ENCODE results near the gene NOL4L.

NOL4L gene

GRCh38 chr20:32421290-32421689 is 163.8 kb downstream of the NOL4L start:
- DNase-seq (ENCODE audit: low read depth), result no peak

- DNase-seq (ENCODE audit: low read depth), result no peak
Measured at GRCh38 chr20:32418376-32418775, 166.8 kb downstream of the NOL4L start.

DNA sequence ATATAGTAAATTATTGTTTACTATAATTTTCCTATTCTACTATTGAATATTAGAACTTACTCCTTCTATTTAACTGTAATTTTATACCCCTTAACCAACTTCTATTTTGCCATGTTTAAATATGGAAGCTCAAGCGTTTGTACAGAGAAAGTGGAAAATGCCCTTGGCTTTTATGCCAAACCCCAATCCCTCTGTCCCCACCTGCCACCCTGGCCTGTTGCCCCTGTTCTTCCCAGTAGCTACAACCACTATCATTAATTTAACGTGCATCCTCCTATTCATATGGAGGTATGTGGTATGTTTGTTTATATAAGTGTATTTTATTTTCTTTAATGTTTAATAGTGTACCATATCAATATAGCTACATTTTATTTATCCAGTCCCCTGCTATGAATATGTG is 168.9 kb downstream of the NOL4L start:
- DNase-seq (ENCODE audit: low read depth), result no peak

DNA sequence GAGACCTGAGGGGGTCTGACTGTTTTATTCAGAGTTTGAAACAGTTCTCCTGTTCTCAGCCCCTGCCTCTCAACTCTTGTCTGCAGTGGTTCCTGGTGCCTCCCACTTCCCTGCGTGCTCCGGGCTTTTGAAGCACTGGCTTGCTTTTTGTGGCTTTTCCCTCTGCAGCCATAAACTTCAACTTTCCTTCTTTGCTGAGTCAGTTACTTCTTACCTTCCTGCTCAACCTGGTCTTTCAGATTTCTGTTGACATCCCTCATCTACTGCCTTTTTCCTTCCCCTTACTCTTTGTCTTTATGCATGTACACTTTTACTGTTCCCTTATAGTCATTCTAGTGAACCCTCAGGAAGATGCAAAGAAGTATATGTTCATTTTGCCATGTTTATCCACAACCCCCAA is 169.6 kb downstream of the NOL4L start:
- no peak for DNase-seq (ENCODE audit: low read depth)

DNA sequence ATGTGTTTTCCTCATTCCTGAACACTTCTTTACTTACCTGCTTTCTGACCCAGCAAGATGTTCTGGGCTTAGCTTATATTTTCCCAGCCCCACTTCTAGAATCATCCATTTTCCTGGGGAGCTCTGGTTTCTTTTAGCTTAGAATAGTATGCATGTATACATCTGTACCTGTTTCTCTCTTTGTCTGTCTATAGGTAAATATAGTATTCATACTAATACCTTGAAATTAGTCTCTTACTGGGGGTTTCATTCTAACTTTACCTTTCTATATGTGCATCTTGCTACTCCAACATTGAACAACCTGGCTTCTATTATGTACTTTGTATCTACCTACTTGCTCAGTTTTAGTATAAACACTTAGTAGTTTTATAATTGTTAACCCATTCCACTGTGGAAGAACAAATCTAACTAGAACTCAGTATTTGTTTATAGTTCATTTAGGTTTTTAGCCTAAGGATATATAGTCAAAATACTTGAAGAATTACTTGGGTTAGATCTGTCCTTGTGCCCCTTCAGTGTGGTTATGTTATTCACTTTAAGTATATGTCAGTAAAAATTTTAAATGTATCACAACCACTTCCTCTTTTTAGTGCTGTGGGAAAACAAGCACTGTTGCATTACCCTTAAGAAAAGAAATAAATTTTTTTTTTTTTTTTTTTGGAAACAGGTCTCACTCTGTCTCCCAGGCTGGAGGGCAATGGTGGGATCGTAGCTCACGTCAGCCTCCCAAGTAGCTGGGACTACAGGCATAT is 173.0 kb downstream of the NOL4L start:
- DNase-seq (ENCODE audit: low read depth), result no peak

- peak; percentile 45 for DNase-seq (ENCODE audit: low read depth)
Measured at GRCh38 chr20:32407131-32407750, 177.9 kb downstream of the NOL4L start.

DNA sequence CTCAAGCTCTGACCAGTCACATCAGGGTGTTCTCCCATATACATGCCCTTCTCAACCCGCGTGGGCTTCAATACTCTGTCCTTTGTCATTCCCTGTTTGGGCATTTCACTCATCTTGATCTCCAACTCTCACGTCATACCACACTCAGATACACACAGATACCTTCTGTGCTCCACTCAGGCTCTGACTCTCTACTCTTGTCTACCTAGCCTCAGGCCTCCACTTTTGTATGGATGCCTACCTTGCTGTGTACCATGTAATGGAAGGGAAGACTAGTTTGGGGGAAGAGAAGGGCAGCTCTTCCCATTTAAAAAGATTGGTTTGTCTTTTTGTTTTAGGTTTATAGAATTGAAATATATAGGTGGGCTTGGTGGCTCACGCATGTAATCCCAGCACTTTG is 178.4 kb downstream of the NOL4L start:
- no peak for DNase-seq (ENCODE audit: low read depth)

DNA sequence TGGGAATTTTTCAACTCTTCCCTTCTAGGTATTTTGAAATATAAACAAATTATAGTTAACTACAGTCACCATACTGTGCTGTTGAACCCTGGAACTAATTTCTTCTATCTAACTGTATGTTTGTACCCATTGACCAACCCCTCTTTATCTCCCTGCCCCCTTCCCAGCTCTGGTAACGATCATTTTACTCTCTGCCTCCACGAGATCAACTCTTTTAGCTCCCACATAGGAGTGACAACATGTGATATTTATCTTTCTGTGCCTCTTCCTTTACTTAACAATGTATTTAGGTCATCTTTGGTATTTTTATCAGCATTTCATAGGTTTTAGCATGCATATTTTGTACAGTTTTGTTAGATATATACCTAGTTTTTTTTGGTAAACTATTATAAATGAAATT is 181.1 kb downstream of the NOL4L start:
- DNase-seq (ENCODE audit: low read depth), result no peak

GRCh38 chr20:32400476-32400875 is 184.7 kb downstream of the NOL4L start:
- no peak for DNase-seq (ENCODE audit: low read depth)

DNA sequence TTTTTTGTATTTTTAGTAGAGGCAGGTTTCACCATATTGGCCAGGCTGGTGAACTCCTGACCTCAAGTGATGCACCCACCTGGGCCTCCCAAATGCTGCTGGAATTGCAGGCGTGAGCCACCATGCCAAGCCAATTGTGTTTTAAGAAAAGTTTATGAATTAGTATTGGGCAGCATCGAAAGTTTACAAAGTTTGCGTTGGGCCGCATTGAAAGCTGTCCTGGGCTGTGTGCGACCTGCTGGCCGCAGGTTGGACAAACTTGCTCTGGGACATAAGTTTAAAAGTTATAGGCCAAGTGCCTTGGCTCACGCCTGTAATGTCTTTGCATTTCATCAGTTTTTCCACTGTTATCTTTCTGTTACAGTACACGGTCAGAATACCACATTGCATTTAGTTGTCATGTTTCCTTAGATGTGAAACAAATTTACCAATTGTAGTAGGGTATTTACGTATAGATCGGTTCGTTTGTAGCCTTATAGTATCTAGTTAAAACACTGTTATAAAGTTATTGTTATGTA is 187.5 kb downstream of the NOL4L start:
- DNase-seq (ENCODE audit: low read depth), result no peak

DNA sequence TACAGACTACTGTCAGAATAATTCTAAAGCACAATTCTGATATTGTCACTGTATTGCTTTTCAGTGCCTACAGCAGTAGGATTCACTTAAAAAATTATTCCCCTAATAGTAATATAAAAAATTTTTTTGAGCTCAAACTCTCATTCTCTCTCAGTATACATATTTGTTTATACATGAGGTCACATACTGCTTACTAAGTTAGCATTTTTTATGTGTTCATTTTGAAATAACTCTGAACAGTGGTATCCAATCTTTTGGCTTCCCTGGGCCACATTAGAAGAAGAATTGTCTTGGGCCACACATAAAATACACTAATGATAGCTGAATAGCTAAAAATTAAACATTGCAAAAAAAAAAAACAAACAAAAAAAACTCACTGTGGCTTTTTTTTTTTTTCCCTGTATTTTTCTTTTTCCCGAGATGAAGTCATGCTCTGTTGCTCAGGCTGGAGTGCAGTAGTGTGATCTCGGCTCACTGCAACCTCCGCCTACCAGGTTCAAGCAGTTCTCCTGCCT is 188.4 kb downstream of the NOL4L start:
- no peak for DNase-seq (ENCODE audit: low read depth)

DNA sequence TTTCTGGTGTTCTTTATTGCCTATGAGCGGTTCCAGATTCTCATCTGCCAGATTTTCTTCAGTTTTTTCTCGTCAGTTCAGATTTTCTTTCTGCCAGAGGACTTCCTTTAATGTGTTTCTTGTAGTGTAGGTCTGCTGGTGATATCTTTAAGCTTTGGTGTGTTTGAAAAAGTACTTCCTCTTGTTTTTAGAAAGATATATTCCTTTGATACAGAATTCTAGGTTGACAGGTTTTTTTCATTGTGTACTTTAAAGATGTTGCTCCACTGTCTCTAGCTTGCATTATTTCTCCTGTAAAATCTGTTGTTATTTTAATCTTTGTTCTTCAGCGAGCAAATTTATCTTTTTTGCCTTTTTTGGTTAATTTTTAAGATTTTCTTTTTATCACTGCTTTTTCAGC is 190.1 kb downstream of the NOL4L start:
- no peak for DNase-seq (ENCODE audit: low read depth)
